Gastrocnemius medialis (tissue), 4 donors: ENCODE data around the gene BAK1. TPM values are rescaled to one million over a fixed set of nuclear protein-coding genes. Genes with fewer than 3 reads are reported as not detected.

ENCODE experiments used
- ATAC-seq, 2 donors: fragments of 150-250 bp; one replicate each; pipeline ENCODE4 v1.9.1; 2016
- DNase-seq, 2 donors: peaks; one replicate each; pipeline ENCODE4 v3.0.0-alpha.2; 2019
- H3K27ac ChIP-seq, 4 donors: fragments of 200-600 bp; sonication (generic); 1 replicate in 1 of 4; 2 replicates in 3 of 4; pipeline ENCODE4 v1.5.1; 2016 to 2018; ENCODE audit warnings: mild to moderate bottlenecking in 2 of 4, moderate library complexity in 1 of 4
- H3K27me3 ChIP-seq, 3 donors: fragments of 200-600 bp; sonication (generic) in 2 of 3; 1 replicate in 1 of 3; 2 replicates in 2 of 3; pipeline versions ENCODE4 v1.5.1 to v1.6.0; 2016 to 2019; ENCODE audit warnings: mild to moderate bottlenecking in 1 of 3, moderate library complexity in 1 of 3
- H3K36me3 ChIP-seq, 2 donors: fragments of 200-600 bp; sonication (generic) in 1 of 2; one replicate each; pipeline ENCODE4 v1.5.1; 2017 to 2018
- H3K4me1 ChIP-seq, 2 donors: fragments of 200-600 bp; sonication (generic) in 1 of 2; one replicate each; pipeline ENCODE4 v1.5.1; 2016 to 2017; ENCODE audit warnings: mild to moderate bottlenecking in 2 of 2
- H3K4me3 ChIP-seq, 4 donors: fragments of 200-600 bp; sonication (generic) in 3 of 4; 1 replicate in 1 of 4; 2 replicates in 3 of 4; pipeline ENCODE4 v1.5.1; 2016 to 2019; ENCODE audit warnings: mild to moderate bottlenecking in 2 of 4
- H3K9me3 ChIP-seq, 3 donors: fragments of 200-600 bp; sonication (generic) in 2 of 3; 1 replicate in 1 of 3; 2 replicates in 2 of 3; pipeline ENCODE4 v1.5.1; 2016 to 2019
- POLR2A ChIP-seq, 2 donors: fragments of 450-650 bp; IDR thresholded peaks; one replicate each; pipeline ENCODE4 v1.6.1; 2017; ENCODE audit warnings: antibody characterized with exemption in 2 of 2, mild to moderate bottlenecking in 2 of 2, moderate library complexity in 2 of 2
- in situ Hi-C, 4 donors: fragments of 200-750 bp; cut with MboI; loops; one replicate each; pipeline versions ENCODE4 v1.15.0 to v1.8.0; 2017; ENCODE audit warnings: low sequenced_read_pairs in 4 of 4
- intact Hi-C: fragments of 100-400 bp; cut with DNase I; formaldehyde crosslinking; loops from one replicate; pipeline ENCODE4 v1.15.1; 2023; ENCODE audit warnings: low total_unique reads
- total RNA-seq, 4 donors: library from RNA; depleted of rRNA; stranded (reverse); fragments of >200 nt; gene quantifications; one replicate each; pipeline versions ENCODE4 v1.1.0 to v1.2.3, GENCODE V29; 2016
- TF ChIP-seq, protein P1 (sequence below), 5 experiments: fragments of 450-650 bp in 3 of 5; fragments of 200-600 bp in 2 of 5; sonication (generic) in 2 of 5; IDR thresholded peaks in 4 of 5; conservative IDR thresholded peaks in 1 of 5; 1 replicate in 4 of 5; 2 replicates in 1 of 5; pipeline ENCODE4 v1.5.1; 2016 to 2019; ENCODE audit warnings: antibody characterized with exemption in 5 of 5, mild to moderate bottlenecking in 3 of 5, moderate library complexity in 3 of 5

The BAK1 gene
- total RNA-seq, 4 donors from 2014 or later: 5.8 to 11.7 (median 8.2) TPM

DNA sequence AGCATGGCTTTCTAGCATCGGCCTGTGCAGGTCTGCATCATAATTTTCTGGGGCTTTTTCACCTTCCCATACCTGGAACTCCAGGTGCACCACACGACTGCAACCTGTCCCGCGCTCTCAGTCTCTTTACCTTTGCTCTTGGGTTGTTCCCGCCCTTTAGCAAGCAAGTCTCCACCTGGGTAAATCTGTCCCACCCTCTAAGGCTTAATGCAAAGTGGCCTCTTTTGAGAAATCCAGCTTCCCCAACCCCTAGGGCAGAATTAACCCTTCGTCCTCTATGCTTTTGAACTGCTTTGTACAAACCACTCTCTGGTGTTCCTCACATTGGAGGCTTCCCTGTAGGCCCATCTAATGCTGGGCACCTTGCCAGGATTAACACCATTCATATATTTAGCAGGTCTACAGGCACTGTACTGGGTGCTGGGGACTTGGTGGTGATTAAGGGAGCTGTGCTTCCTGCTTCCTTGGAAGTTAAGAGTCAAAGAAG, 43.9 kb upstream of the BAK1 start:
- Histone ChIP-seq H3K27me3 (peaks cover 6 to 7% (median 7%) of the 10 kb centered on the region in 3 donors), H3K4me1 (peaks cover 9 to 23% of the 10 kb centered on the region in 2 donors)
- intact Hi-C loops: no loop called here

DNA sequence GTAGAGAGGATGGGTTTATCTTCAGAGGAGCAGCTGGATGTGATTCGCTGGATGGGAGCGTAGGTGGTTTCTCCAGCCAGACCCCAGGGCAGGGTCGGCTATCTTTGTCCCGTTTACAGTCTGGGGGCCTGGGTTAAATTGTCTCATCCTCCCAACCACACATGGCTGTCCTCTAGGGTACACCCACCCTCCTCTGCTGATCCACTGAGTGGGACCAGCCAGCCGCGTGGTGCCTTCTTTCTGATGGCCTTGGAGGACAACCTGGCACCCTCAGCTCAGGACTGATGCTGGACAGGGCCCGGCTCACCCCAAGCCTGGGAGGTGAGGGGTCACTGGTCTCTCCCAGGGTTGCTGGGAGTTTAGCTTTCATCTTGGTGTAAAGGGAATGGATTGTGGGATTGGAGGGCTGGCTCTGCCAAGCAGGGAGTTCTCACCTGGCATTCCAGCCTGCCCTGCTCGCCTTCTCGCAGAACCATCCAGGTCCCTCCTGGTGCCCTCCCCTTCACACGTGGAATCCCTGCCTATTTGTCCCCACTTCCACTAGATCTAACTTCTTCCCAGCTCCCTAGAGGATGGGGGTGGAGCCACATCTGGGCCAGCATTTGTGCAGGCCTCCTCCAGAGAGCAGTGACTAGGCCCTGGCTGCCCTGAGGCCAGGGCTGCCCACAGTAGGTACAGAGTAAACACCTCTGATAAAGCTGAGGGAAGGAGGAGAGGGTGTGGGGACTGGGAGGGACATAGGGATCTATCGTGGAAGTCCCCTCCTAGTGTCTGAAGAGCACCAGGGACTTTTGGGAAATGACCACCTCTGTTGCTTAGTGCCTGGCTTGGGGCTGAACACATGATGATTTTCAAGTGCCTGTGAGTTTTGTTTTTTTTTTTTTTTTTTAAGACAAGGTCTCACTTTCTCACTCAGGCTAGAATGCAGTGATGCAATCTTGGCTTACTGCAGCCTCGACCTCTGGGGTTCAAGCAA, 42.7 kb upstream of the BAK1 start:
- DNase-seq (peak in 1 of 2 donors; percentile 34), ATAC-seq (no peak)
- TF ChIP-seq, protein P1, sequence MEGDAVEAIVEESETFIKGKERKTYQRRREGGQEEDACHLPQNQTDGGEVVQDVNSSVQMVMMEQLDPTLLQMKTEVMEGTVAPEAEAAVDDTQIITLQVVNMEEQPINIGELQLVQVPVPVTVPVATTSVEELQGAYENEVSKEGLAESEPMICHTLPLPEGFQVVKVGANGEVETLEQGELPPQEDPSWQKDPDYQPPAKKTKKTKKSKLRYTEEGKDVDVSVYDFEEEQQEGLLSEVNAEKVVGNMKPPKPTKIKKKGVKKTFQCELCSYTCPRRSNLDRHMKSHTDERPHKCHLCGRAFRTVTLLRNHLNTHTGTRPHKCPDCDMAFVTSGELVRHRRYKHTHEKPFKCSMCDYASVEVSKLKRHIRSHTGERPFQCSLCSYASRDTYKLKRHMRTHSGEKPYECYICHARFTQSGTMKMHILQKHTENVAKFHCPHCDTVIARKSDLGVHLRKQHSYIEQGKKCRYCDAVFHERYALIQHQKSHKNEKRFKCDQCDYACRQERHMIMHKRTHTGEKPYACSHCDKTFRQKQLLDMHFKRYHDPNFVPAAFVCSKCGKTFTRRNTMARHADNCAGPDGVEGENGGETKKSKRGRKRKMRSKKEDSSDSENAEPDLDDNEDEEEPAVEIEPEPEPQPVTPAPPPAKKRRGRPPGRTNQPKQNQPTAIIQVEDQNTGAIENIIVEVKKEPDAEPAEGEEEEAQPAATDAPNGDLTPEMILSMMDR (IDR thresholded peaks at IDR 0.05 in 4 of 5, conservative IDR thresholded peaks at IDR 0.05 in 1 of 5): no peak
- no peak for TF ChIP-seq POLR2A (IDR thresholded peaks at IDR 0.05)
- Histone ChIP-seq H3K27ac (peak overlapping the region; percentile 68 to 76 (median 74)), H3K27me3 (peaks cover 6 to 7% (median 7%) of the 10 kb centered on the region in 3 donors), H3K4me3 (peak overlapping the region; percentile 59 to 70 (median 68)), H3K4me1 (peaks cover 9 to 23% of the 10 kb centered on the region in 2 donors), H3K9me3 (no peaks in the 10 kb centered on the region), H3K36me3 (no peaks in the 10 kb centered on the region)
- in situ Hi-C loops (no loop called here), intact Hi-C loops (no loop called here)

More for the DNA sequence above, 43.9 kb upstream of the BAK1 start:
- no peak for ATAC-seq
- TF ChIP-seq, protein P1 (IDR thresholded peaks at IDR 0.05 in 4 of 5, conservative IDR thresholded peaks at IDR 0.05 in 1 of 5): no peak
- TF ChIP-seq POLR2A (IDR thresholded peaks at IDR 0.05): no peak
- in situ Hi-C loops: no loop called here
- Histone ChIP-seq H3K4me3 (no peak overlapping the region), H3K36me3 (no peaks in the 10 kb centered on the region), H3K27ac (no peak overlapping the region), H3K9me3 (no peaks in the 10 kb centered on the region)
- DNase-seq: no peak

DNA sequence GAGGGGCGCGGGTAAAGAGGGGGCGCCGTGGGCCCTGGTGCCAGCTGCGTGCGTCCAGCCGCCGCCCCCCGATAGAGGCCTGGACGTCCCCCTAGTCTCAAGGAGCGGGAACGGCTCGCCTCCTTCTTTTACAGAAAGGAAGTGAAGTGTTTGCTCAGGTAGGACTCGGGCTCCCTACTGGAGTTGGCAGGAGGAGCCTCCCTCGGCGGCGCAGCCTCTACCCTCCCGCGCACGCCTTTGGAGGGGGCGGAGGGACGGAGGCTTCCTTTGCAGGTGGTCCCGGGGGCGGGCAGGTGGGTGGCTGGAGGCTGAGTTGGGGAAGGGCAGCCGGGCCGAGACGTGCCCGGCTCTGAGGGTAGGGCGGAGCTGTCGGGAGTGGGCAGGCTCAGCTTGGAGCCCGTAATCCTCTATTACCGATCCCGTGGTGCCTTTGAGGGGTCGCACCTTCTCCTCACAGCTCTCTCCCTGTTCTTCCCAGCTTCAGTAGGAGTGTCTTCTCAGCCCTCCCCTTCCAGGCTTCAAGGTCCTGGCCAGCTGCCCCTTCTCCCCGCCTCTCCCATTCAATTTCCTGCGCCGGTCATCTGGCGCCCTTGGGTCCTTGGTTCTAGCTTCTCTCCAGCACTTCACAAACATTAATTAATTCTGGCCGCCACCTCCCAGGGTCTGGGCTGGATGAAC, 41.8 kb upstream of the BAK1 start:
- Histone ChIP-seq H3K4me3 (peak overlapping the region; percentile 59 to 70 (median 68)), H3K36me3 (no peaks in the 10 kb centered on the region), H3K27me3 (peaks cover 6 to 7% (median 7%) of the 10 kb centered on the region in 3 donors), H3K27ac (peak overlapping the region; percentile 68 to 76 (median 74)), H3K4me1 (peaks cover 9 to 23% of the 10 kb centered on the region in 2 donors), H3K9me3 (no peaks in the 10 kb centered on the region)
- intact Hi-C loops: no loop called here
- in situ Hi-C loops: no loop called here
- TF ChIP-seq, protein P1 (IDR thresholded peaks at IDR 0.05 in 4 of 5, conservative IDR thresholded peaks at IDR 0.05 in 1 of 5): no peak
- TF ChIP-seq POLR2A (IDR thresholded peaks at IDR 0.05): no peak
- DNase-seq (no peak), ATAC-seq (peak; percentile 18 to 36)

DNA sequence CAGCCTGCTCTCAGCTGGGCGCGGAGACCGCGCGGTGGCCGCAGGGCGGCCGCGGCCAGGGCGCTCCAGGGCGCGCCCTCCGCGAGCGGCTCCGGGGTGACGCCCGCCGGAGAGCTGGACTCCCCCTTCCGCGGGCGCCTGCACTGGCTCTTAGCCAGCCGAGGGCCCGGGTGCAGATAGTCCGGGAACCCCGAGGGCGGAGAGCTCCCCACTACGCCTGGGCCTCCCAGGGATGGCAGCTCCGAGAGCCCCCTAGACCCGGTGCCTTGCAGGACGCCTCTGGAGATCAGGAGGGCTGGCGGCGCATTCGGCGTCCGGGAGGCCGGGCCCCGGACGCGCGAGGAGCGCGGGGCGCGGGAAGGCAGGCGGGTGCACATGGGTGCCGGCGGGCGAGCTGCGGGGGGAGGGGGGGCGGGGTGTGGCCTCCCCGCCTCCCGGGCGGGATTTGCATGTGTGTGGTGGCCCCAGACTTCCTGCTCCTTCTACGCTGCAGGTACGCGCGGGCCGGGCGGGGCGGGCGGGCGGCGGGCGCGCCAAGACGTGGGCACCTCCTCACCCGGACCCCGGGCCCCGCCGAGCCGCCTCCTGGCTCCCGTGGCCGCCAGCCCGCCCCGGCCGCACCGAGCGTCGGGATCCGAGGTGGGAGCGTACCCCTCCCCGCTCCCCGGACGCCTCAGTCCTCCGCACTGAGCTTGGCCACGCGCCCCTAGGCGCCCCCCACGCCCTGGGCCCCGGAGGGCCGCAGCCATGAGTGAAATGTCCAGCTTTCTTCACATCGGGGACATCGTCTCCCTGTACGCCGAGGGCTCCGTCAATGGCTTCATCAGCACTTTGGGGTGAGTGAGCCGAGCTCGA, 41.0 kb upstream of the BAK1 start, which contains the start of gene ITPR3:
Gene ITPR3 (plus strand): TSS at position 467 of the 855 bp plus-strand sequence. CDS start 281 bp downstream, at position 748.
- Histone ChIP-seq H3K36me3 (no peaks in the 10 kb centered on the region), H3K4me3 (peak within 1 kb of the TSS; percentile 59 to 70 (median 68)), H3K27me3 (peaks cover 6 to 7% (median 7%) of the 10 kb centered on the region in 3 donors), H3K9me3 (no peaks in the 10 kb centered on the region), H3K4me1 (peaks cover 12 to 23% of the 10 kb centered on the region in 2 donors), H3K27ac (peak within 1 kb of the TSS; percentile 73 to 78 (median 76))
- intact Hi-C loops: no loop called here
- TF ChIP-seq POLR2A (IDR thresholded peaks at IDR 0.05): no peak
- TF ChIP-seq, protein P1 (IDR thresholded peaks at IDR 0.05 in 4 of 5, conservative IDR thresholded peaks at IDR 0.05 in 1 of 5): no peak
- ATAC-seq: peak; percentile 13 to 29
- in situ Hi-C loops: no loop called here
- DNase-seq: no peak
